ENCODE results near the gene MAL.

Gene MAL

GRCh38 chr2:95008996-95009395 is 16.5 kb upstream of the MAL start:
- TF ChIP-seq CTCF (IDR thresholded peaks at IDR 0.05; ENCODE audit: low read depth, low read length, missing control alignments), result no peak

GRCh38 chr2:95009412-95009811 is 16.1 kb upstream of the MAL start:
- no peak overlapping the region for H3K4me3 ChIP-seq (replicated peaks; ENCODE audit: low read depth, low read length)
- TF ChIP-seq CTCF (IDR thresholded peaks at IDR 0.05; ENCODE audit: low read depth, low read length, missing control alignments), result no peak
- DNase-seq (ENCODE audit: extremely low read depth, low read depth), result no peak

More at GRCh38 chr2:95008996-95009395, 16.5 kb upstream of the MAL start:
- no peak overlapping the region for H3K4me3 ChIP-seq (replicated peaks; ENCODE audit: low read depth, low read length)
- no peak for DNase-seq (ENCODE audit: extremely low read depth, low read depth)

GRCh38 chr2:95010126-95010525 is 15.4 kb upstream of the MAL start:
- no peak overlapping the region for H3K4me3 ChIP-seq (replicated peaks; ENCODE audit: low read depth, low read length)
- DNase-seq (ENCODE audit: extremely low read depth, low read depth), result no peak
- TF ChIP-seq CTCF (IDR thresholded peaks at IDR 0.05; ENCODE audit: low read depth, low read length, missing control alignments), result no peak

- no peak for DNase-seq (ENCODE audit: extremely low read depth, low read depth)
- no peak overlapping the region for H3K4me3 ChIP-seq (replicated peaks; ENCODE audit: low read depth, low read length)
- no peak for TF ChIP-seq CTCF (IDR thresholded peaks at IDR 0.05; ENCODE audit: low read depth, low read length, missing control alignments)
These were observed 14.8 kb upstream of the MAL start for GRCh38 chr2:95010718-95011117.

GRCh38 chr2:95012881-95013550 is 12.5 kb upstream of the MAL start:
- H3K4me3 ChIP-seq (replicated peaks; ENCODE audit: low read depth, low read length), result no peak overlapping the region
- no peak for DNase-seq (ENCODE audit: extremely low read depth, low read depth)
- TF ChIP-seq CTCF (IDR thresholded peaks at IDR 0.05; ENCODE audit: low read depth, low read length, missing control alignments), result no peak

GRCh38 chr2:95013726-95014125 is 11.8 kb upstream of the MAL start:
- no peak overlapping the region for H3K4me3 ChIP-seq (replicated peaks; ENCODE audit: low read depth, low read length)
- no peak for DNase-seq (ENCODE audit: extremely low read depth, low read depth)
- no peak for TF ChIP-seq CTCF (IDR thresholded peaks at IDR 0.05; ENCODE audit: low read depth, low read length, missing control alignments)
